Kidney (tissue), 14 donors: ENCODE data around the gene PRKAR1B. TPM values are rescaled to one million over a fixed set of nuclear protein-coding genes. Genes with fewer than 3 reads are reported as not detected.

Source experiments
- DNase-seq, 5 donors: peaks; one replicate each; pipeline ENCODE4 v3.0.0-alpha.2; 2013 to 2020
- FAIRE-seq: peaks from 2 replicates; lab custom pipeline; 2012; peaks lifted over from hg19 to GRCh38; lab: Jason Lieb, UNC
- H3K27ac ChIP-seq, 2 donors: one replicate each; pipeline ENCODE4 v1.7.0; 2013; ENCODE audit warnings: low read depth in 2 of 2, low read length in 2 of 2, inconsistent platforms in 1 of 2
- H3K27me3 ChIP-seq: one replicate; pipeline ENCODE4 v1.7.1; 2013; ENCODE audit warnings: low read length, inconsistent platforms; ENCODE audit not compliant: control insufficient read depth, insufficient read depth
- H3K36me3 ChIP-seq, 3 donors: one replicate each; pipeline versions ENCODE4 v1.7.0 to v1.7.1; 2013; ENCODE audit warnings: low read length in 3 of 3, control low read depth in 1 of 3, inconsistent platforms in 1 of 3; ENCODE audit not compliant: insufficient read depth in 3 of 3, control insufficient read depth in 2 of 3
- H3K4me1 ChIP-seq, 3 donors: one replicate each; pipeline versions ENCODE4 v1.7.0 to v1.7.1; 2013; ENCODE audit warnings: low read length in 3 of 3, inconsistent platforms in 1 of 3, low read depth in 1 of 3; ENCODE audit not compliant: control insufficient read depth in 2 of 3, insufficient read depth in 2 of 3
- H3K4me3 ChIP-seq, 3 donors: one replicate each; pipeline versions ENCODE4 v1.7.0 to v1.8.1; 2013; ENCODE audit warnings: low read length in 3 of 3, control low read depth in 1 of 3, inconsistent platforms in 1 of 3
- H3K9ac ChIP-seq, 3 donors: one replicate each; pipeline versions ENCODE4 v1.7.0 to v1.7.1; 2013; ENCODE audit warnings: low read length in 3 of 3, control low read depth in 1 of 3, inconsistent platforms in 1 of 3
- H3K9me3 ChIP-seq, 3 donors: one replicate each; pipeline versions ENCODE4 v1.7.0 to v1.7.1; 2013; ENCODE audit warnings: low read length in 3 of 3, control low read depth in 1 of 3, inconsistent platforms in 1 of 3; ENCODE audit not compliant: control insufficient read depth in 2 of 3, insufficient read depth in 1 of 3
- CTCF ChIP-seq: IDR thresholded peaks from 3 replicates; pipeline ENCODE4 v1.5.1; 2012; ENCODE audit warnings: mild to moderate bottlenecking, moderate library complexity, borderline replicate concordance; ENCODE audit not compliant: insufficient read depth; ENCODE audit errors: extremely low read depth
- intact Hi-C: fragments of 100-400 bp; cut with DNase I; formaldehyde crosslinking; loops from one replicate; pipeline ENCODE4 v1.11.1; 2022
- polyA plus RNA-seq: library from polyadenylated mRNA; stranded (reverse); fragments of 350-450 nt; fragmentation: Illumina TruSeq; extraction: RNeasy Lipid Tissue Mini Kit (QIAGEN cat#74804); gene quantifications from one replicate; pipeline ENCODE4 v1.2.3, GENCODE V29; 2014; ENCODE audit warnings: low read depth, low replicate concordance; ENCODE audit not compliant: insufficient read depth
- total RNA-seq: library from RNA; stranded (reverse); fragmentation: NEBNext Ultra II Directional; extraction: Animal tissue kit (Norgen Biotek cat#: 25700); gene quantifications from one replicate; pipeline ENCODE4 v1.2.1, GENCODE V29; 2021
- donor health status: control.
- donor health status: control.
- donor health status: control.
- donor health status: control.
- donor health status: control.
- donor health status: DM: yes; HTN: yes; CAD: no.
- donor health status: Normal renal cell carcinoma (clear cell type).

Gene PRKAR1B
- total and polyA plus RNA-seq, 2 donors from 2014 or later = 15.9 to 21.4 TPM

DNA sequence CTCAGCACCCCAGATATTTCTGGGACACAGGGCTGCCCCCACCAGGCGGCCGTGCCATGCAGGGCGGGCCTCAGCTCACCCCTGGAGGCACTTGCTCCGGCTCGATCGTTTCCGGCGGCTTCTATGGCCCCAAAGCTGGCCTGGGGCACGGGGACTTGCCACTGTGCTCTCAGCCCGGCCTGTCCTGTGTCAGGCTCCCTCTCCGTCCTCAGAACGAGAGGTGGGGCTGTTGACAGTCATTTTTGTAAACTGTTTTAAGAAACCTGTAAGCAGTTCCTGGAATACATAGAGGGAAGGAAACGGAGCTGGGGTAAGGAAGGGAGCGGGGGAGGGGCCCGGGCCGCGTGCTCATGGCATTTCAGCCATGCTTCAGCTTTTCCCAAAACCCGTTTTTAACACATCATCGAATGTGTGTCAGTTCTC, 30.7 kb upstream of the PRKAR1B start:
- Histone ChIP-seq H3K4me3 (no peak overlapping the region), H3K4me1 (no peaks in the 10 kb centered on the region), H3K36me3 (peaks cover 0 to 25% (median 6%) of the 10 kb centered on the region in 3 donors), H3K9ac (no peak overlapping the region), H3K27me3 (no peaks in the 10 kb centered on the region), H3K27ac (no peak overlapping the region), H3K9me3 (no peaks in the 10 kb centered on the region)
- no peak for TF ChIP-seq CTCF
- no peak for FAIRE-seq
- intact Hi-C loops = no loop called here
- peak in 1 of 5 donors; percentile 63 for DNase-seq

DNA sequence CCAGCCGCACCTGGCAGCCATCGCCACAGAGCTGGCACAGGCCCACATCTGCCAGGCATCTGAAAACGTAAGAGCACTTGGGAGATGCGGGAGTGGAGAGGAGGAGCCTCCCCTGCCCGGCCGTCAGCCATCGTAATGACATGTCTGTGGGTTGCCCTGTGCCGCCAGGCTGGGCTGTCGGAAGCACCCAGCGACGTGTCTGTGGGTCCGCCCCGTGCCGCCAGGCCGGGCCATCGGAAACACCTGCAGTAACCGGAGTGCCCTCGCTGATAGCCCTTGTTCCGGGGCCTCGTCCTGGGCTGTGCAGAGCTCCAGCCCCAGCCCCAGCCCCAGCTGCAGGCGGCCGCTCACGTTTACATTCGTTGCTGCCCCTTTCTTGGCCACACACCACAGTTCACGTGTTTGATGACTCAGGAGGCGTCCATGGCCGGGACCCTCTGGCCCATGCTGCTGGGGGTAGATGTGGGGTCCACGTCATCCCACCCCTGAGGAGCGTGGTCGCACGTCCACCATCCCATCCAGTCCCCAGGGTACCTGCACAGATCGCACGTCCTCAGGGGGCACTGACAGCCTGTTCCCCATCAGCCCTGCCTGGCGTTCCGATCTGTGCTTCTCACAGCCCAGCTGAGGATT, 30.0 kb upstream of the PRKAR1B start:
- TF ChIP-seq CTCF = no peak
- no peak overlapping the region for H3K27ac ChIP-seq
- H3K9ac ChIP-seq = no peak overlapping the region
- no peaks in the 10 kb centered on the region for H3K9me3 ChIP-seq
- H3K27me3 ChIP-seq = no peaks in the 10 kb centered on the region
- no peaks in the 10 kb centered on the region for H3K4me1 ChIP-seq
- no peak overlapping the region for H3K4me3 ChIP-seq
- intact Hi-C loops = no loop called here
- peak in 1 of 5 donors; percentile 74 for DNase-seq
- peaks cover 0 to 25% (median 6%) of the 10 kb centered on the region in 3 donors for H3K36me3 ChIP-seq
- FAIRE-seq = no peak

DNA sequence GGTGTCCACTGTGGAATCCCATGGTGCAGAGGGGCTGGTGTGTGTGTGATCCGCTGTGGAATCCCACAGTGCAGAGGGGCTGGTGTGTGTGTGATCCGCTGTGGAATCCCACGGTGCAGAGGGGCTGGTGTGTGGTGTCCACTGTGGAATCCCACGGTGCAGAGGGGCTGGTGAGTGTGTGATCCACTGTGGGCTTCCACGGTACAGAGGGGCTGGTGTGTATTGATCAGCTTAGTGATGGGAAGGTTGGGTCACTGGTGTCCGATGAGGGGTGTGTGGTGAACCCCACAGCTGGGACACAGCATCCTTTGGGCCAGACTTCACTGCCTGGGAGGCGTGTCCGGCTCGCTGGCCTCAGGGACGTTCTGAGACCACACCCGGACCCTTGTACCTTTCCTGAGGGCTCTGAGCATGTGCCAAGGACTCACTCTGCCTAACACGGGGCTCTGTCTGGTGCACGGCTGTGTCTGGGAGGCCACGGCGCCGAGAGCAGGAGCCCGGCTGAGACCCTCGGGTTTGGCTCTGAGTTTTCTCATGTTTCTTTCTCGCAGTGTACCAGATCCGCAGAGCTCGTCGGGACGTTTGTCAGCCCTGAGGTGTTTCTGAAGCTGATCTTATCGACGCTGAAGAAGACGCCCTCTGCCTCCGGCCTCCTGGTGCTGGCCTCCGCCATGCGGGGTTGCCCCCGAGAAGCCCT, 29.3 kb upstream of the PRKAR1B start:
- Histone ChIP-seq H3K9me3 (no peaks in the 10 kb centered on the region), H3K27ac (no peak overlapping the region), H3K4me1 (no peaks in the 10 kb centered on the region), H3K4me3 (no peak overlapping the region), H3K27me3 (no peaks in the 10 kb centered on the region), H3K9ac (no peak overlapping the region), H3K36me3 (peaks cover 0 to 25% (median 6%) of the 10 kb centered on the region in 3 donors)
- FAIRE-seq (no peak), DNase-seq (no peak)
- TF ChIP-seq CTCF = no peak
- intact Hi-C loops = no loop called here
